DMS114 treated with DMSO at 0.1 percent for 48 hours (cell line): ENCODE results near the gene RAB3A.

Source experiments
- DNase-seq: peaks from one replicate; lab custom pipeline; 2025; ENCODE audit not compliant: unreplicated experiment; lab: John Stamatoyannopoulos, UW

Gene RAB3A, protein sequence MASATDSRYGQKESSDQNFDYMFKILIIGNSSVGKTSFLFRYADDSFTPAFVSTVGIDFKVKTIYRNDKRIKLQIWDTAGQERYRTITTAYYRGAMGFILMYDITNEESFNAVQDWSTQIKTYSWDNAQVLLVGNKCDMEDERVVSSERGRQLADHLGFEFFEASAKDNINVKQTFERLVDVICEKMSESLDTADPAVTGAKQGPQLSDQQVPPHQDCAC

DNA sequence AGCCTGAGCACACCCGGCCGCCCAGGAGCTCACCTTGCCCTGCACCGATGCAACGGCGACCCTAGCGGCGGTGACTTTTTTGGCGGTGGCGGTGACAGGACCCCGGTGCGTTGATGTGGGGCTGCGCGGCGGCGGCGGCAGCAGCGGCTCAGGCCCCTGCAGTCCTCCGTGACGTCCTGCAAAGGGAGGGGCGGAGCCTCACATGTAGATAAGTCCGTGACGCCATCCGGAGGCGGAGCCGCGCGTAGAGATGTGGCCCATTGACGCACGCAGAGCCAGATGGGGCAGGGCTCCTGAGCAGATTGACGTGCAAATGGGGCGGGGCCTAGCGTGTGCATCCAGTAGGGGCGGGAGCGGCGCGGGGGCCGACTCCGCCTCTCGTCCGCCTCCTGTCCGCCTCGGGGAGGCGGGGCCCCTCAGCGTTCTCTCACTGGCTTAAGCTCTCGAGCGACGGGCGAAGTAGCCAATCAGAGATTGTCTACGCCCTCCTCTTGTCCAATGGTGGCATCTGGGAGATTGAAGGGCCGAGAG is at the start of gene RAB3A:
Gene RAB3A (minus strand): TSS at position 180 of the 531 bp plus-strand sequence. CDS start 1,302 bp downstream, outside the sequence.
- peak; percentile 99 for DNase-seq

DNA sequence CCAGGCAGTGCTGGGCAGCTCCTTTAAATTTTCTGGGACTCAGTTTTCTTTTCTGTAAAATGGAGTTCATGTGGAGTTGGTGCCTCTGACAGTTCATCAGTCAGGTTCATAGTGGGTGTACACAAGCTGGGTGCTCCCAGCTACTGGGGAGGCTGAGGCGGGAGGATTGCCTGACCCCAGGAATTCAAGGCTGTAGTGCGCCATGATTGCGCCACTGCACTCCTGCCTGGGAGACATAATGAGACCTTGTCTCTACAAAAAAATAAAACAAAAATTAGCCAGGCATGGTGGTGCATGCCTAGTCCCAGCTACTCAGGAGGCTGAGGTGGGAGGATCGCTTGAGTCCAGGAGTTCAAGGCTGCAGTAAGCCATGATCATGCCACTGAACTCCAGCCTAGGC is 49.3 kb upstream of the RAB3A start:
- no peak for DNase-seq

DNA sequence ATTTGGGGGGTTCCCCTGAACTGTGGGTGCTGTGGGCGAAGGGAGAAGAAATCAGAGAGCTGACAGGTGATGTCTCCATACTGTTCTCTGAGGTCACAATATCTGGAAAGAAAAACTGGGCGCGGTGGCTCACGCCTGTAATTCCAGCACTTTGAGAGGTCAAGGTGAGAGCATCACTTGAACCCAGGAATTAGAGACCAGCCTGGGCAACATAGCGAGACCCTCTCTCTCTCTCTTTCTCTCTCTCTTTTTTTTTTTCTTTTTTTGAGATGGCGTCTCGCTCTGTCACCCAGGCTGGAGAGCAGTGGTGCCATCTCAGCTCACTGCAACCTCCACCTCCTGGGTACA is 48.5 kb upstream of the RAB3A start:
- DNase-seq: no peak

DNA sequence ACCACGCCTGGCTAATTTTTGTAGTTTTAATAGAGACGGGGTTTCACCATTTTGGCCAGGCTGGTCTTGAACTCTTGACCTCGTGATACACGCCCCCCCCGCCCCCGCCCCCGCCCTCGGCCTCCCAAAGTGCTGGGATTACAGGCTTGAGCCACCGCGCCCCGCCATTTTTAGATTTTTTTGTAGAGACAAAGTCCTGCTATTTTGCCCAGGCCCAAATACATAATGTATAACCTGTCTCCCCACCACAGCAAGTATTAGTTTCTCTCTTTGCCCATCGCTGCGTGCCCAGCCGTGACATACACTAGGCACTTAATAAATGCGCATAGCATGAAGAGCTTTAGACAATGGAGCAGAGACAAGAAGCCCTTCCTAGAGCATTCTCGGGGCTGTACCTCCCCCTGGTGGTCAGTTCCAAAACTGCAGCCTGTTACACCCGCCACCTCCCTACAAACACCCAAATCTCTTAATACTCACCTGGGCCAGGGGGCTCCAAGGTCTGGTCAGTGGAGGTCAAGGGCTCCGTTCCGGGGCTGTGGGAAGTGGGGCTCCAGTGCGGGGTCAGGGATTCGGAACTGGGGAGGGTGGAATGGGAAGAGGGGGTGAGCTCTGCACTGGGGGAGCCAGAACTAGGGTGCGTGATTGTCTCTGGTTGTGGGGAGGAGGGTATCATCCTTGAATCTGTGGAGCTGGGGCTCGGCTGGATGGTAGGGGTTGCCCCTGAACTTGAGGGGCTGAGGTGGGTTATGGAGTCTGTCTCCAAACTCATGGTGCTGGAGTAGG is 47.9 kb upstream of the RAB3A start:
- DNase-seq: peak; percentile 69

DNA sequence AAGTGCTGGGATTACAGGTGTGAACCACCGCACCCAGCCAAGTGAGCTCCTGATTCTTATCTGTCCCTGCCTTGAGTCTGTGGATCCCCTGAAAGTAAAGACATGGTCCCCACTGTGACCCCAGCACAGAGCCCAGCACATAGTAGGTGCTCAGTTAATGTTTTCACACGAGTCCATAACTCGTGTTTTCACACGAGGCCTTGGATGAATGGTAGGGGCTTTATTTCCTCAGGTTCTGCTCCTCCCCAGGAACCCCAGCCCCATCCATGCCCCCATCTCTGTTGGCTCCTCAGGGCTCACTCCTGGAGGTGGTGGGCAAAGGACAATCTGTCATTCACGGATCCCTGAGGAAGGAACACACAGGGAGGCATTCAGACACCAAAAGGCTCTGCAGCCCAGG is 46.0 kb upstream of the RAB3A start:
- no peak for DNase-seq

DNA sequence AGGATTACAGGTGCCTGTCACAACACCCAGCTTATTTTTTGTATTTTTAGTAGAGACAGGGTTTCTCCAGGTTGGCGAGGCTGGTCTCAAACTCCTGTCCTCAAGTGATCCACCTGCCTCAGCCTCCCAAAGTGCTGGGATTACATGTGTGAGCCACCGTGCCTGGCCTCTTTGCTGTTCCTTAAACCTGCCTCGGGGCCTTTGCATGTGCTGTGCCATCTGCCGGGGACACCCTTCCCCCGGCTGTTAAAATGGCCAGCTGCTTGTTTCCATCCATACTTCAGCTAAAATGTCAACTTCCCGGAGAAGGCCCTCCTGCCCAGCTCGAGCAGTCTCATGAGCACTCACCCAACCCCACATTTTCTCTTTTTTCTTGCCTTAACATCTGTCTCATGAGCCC is 41.5 kb upstream of the RAB3A start:
- no peak for DNase-seq

DNA sequence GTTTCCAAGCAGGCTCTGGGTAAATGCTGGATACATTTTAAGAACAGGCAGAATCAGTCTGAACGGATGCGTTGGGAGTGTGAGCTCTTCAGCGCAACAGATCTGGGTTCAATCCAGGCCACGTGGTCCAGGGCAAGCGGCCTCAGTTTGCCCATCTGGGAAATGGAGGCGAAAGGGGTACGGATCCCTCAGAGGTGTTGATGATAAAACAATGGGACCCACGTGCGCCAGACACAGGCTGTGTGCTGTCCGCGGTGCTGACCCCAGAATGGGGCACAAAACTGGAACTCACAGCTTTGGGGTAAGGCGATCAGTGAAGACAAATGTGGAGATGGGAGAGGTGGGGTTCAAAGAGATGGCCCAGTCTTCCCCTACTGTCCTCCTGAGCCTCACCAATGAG is 35.5 kb upstream of the RAB3A start:
- no peak for DNase-seq

DNA sequence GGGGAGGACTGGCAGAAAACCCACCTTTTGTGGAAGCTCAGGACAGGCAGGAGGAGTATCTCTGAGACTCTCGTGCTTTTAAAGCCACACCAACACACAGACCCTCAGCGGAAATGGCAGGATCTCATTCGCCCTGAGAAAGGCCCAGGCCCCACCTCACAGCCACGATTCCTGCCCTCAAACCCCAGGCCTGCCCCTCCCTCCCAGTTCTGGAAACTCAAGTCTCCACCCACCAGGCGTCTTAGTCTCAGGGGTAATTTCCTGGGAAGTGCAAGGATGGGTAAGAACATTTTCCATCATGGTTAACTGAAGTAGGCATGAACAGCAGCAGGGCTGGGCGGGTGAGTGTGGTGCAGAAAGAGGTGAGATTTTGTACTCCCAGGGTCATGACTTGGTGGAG is 30.4 kb upstream of the RAB3A start:
- DNase-seq: no peak

DNA sequence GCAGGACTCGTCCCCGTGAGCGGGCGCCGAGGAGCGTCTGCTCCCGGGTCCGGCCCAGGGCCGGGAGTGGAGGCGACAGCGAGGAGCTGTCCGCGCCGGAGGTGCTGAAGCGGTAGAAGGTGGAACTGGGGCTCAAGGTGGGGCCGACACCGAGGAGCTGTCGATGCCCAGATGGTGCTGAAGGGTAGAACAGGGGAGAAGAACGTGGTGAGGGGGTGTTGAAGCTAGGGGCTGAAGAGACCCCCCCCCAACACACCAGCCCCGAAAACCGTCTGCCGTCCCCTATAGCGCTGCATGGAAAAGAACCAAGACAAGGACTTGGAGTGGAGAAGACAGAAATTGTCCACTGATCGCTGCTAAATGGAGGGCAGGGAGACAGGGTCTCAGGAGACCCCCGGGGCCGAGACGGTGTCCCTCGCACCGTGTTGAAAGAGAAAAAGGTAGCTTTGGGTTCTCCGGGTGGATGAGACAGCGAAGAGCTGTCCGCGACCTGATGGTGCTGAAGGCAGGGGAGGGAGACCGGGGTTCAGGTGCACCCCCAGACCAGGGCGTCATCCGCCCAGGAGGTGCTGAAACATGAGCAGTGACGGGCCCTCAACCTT is 29.5 kb upstream of the RAB3A start:
- DNase-seq: no peak

DNA sequence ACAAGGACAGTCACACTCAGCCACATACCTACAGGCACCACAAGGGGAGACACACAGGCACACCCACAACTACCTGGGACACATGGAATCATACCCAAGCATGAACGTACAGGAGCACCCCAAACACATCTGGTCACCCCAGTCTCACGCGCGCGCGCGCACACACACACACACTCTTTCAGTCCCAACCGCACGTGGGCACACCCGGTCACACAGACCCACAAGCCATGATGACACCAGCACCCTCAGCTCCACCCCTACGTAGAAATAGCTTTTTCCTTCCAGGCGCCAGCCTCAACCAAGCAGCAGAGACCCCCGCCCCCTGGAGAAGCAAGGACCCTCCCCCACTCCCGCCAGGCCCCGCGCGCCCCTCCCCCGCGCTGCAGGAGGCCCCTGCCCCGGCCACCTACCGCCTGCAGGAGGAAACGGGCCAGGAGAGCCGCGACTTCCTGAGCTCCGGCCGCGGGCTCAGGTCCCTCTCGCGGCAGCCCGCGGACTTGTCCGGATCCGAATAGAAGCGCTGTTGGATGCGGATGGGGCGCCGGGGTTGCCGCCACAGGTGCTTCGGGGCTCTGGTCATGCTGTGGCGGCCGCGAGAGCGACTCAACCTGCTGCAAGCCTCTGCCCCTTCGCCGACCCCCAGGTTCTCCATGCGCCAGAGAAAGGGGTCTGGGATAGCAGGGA is 28.8 kb upstream of the RAB3A start:
- no peak for DNase-seq

DNA sequence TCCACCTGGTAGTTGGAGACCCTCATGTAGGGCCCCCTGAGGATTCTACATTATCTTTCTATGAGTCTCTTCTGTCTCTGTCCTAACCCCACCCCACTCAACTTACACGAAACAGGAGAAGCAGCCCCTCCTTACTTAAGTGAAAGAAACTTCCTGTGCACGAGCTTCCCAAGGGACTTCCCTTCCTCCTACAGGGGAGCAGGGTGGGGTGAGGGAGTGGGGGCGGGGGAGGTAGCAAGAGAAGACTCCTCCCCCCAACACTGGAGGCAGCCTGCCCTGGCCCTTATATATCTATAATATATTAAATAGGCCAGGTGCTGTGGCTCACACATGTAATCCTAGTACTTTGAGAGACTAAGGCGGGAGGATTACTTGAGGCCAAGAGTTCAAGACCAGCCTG is 27.9 kb upstream of the RAB3A start:
- DNase-seq: no peak

DNA sequence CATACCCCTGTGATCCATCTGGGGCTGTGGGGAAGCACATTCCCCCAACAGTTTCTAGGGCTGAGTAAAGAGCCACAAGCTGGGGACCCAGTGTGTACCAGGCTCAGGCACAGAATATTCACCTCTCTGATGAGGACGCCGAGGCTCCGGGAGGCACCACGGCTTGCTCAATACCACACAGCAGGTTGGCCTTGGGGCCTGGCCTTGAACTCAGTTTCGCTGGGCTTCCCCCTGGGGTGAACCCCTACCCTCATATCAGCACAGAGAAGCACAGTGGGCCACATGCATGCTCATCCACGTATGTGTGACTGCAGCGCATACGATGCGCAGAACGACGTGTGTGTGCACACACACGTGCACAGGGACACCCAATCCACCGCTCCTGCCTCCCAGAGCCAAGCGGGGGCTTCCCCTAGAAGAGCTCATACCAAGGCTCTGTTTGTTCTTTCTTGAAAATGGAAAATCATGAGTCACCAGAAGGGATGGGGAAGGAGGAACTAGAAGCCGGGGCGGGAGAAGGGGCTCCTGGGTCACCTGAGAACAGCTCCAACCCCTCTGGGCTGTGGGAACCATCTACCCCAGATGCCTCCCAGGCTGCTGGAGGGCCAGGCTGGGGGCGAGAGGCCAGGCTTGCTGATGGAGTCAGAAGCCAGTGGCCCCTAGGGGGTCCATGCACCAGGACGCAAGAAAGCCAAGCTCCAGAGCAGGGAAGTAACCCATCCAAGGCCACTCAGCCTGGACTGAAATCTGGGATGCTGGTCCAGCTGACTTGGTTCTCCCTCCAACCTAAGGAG is 27.3 kb upstream of the RAB3A start:
- DNase-seq: no peak

DNA sequence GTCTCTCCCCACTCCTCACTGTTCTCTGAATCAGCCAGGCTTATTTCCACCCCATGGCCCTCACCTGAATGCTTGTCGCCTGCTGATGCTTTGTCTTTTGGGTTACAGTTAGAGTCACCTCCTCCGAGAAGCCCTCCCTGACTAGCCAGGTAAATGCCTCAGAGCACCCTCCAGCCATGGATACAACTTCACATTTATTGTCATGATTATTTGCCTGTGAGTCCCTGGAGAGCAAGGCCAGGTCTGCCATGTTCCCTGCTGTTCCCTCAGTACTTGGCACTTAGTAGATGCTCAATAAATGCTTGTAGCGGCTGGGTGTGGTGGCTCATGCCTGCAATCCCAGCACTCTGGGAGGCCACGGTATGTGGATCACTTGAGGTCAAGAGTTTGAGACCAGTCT is 26.1 kb upstream of the RAB3A start:
- DNase-seq: no peak

DNA sequence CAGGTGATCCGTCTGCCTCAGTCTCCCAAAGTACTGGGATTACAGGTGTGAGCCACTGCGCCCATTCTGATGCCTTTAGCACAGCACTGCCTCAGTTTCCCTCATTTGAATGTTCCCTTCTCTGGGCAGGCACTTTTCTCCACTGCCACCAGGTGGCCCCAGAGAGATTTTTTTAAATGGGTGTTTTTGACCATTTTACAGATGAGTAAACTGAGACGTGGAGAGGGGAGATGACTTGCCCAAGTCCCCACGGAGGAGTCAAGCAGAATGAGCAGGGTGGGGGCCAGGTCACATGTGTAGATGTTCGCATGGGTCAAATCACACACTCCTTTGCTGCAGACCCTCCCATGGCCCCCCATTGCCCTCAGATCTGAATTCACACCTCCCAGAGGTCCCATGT is 25.6 kb upstream of the RAB3A start:
- no peak for DNase-seq

DNA sequence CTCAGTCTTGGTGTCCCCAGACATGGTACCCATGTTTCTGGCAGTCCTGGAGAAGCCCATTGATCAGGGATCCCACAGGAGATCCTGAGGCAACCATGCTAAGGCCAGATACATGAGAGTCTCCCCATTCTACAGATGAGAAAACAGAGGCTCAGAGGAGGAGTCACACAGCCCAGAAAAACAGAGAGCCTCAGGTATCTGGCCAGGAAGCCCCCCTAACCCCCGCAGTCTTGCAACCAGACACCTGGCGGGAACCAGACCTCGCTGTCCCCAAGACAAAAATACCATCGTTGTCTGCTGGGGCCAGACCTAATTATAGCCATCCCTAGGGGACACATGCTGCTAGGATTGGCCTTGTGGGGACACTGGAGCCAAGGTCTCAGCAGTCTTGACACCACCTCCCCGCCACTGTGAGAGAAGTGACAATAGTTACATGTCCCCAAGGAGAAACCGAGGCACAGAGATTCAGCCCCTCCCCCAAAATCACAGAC is 24.0 kb upstream of the RAB3A start:
- no peak for DNase-seq

DNA sequence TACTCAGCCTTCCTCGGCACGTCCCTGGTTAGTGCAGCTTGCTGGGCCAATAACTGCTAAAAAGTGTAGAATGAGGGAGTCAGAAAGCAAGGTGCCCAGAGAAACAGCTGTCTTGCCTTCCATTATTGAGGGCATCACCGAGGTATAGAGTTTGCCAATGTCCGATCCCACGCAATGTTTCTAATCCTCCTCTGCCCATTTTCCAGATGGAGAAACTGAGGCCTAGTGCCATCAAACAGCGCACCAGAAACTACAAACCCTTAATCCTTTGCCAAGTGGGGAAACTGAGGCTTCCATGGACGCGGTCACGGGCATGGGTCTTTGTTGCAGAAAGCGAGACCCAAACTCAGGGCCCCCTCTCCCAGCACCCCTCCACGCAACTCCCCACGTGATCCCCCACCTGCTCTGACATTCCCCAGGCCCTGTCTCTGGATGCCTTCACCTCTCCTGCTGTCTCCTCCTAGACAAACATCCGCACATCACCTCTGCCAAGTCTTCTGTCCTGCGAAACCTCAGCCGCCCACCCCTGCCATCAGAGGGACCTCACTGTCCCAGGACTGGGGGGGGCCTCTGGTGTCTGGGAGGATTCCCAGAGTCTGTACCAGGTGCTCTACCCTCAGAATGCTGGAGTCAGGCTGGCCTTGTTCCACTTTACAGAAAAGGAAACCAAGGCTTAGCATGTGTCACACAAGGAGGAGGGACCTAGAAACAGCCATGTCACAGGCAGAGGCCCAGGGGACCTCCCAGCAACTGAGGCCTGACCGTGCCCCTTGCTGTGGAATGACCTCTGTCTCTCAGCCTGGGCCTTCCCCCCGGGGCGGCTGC is 23.3 kb upstream of the RAB3A start:
- DNase-seq: no peak

DNA sequence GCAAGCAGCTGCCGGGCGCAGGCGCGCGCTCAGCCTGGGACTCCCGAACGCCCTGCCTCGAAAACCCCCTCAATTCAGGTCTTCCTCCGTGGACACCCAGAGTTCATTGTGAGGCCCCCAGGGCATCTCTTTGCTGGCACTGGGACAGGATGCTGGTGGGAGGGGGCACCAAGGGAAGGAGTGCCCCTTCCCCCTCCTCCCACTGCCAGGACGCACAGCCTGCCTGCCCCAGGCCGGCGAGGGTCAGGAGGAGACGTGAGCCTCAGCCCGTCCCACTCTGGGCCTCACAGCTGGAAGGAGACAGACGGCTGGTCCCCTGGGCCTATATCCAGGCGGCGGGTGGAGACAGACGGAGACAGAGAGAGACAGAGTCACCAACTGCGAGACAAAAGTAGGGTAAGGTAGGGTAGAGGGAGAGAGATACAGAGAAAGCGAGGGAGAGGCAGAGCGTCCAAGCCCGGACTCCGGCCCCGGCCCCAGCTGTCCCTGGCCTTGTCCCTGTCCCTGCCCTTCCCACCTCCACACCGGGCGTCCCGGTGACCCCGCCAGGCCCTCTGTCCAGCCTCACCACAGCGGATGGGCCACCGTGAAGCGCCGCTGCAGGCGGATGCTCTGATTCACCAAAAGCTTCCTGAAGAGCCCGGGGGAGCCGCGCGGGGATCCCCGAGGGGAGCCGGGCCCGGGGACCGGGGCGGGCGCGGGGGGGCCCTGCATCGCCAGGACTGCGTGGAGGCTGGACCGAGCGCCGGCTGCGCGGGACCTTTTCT is 22.0 kb upstream of the RAB3A start, which contains the start of gene PDE4C:
Gene PDE4C (minus strand): TSS at position 737 of the 767 bp plus-strand sequence. CDS start 23 bp downstream, at position 714.
- DNase-seq: no peak

DNA sequence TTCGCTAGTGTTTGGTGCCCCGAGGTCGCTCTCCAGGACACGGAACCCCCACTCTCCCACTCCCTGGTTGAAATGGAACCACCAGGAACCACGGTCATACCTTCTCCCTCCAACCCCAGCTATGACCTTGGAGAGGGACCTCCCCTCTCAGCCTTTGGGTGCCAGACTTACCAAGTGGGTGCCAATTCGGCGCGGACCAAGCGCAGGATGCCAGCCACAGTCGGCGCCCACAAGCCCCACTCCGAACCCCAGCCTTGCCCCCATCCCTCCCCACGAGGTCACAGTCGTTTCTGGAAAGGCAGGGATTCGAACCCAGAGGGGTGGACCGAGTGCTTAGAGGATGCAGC is 21.5 kb upstream of the RAB3A start:
- DNase-seq: no peak
